Glutamatergic neuron (in vitro differentiated cells): ENCODE measurements around the gene ZNF839. TPM values are rescaled to one million over a fixed set of nuclear protein-coding genes. Genes with fewer than 3 reads are reported as not detected.

Experiments used
- DNase-seq: peaks from one replicate; pipeline ENCODE4 v3.0.0; 2022
- H3K27ac Mint-ChIP-seq: one replicate; pipeline ENCODE4 v1.8.0; 2020; ENCODE audit warnings: mild to moderate bottlenecking, mixed read lengths, inconsistent platforms; ENCODE audit not compliant: unreplicated experiment
- H3K27me3 Mint-ChIP-seq: one replicate; pipeline ENCODE4 v1.8.0; 2020; ENCODE audit warnings: mild to moderate bottlenecking, moderate library complexity, mixed read lengths, inconsistent platforms; ENCODE audit not compliant: unreplicated experiment
- H3K36me3 Mint-ChIP-seq: one replicate; pipeline ENCODE4 v1.8.0; 2020; ENCODE audit warnings: mild to moderate bottlenecking, mixed read lengths, inconsistent platforms; ENCODE audit not compliant: unreplicated experiment
- H3K4me1 Mint-ChIP-seq: one replicate; pipeline ENCODE4 v1.8.0; 2020; ENCODE audit warnings: mild to moderate bottlenecking, low read depth, mixed read lengths, inconsistent platforms; ENCODE audit not compliant: unreplicated experiment
- H3K4me3 Mint-ChIP-seq: one replicate; pipeline ENCODE4 v1.8.0; 2020; ENCODE audit warnings: mild to moderate bottlenecking, mixed read lengths, inconsistent platforms; ENCODE audit not compliant: unreplicated experiment
- H3K9me3 Mint-ChIP-seq: one replicate; pipeline ENCODE4 v1.8.0; 2020; ENCODE audit warnings: mild to moderate bottlenecking, moderate library complexity, mixed read lengths, inconsistent platforms; ENCODE audit not compliant: unreplicated experiment
- total RNA-seq: library from RNA; stranded (reverse); fragmentation: NEBNext Ultra II Directional; extraction: Animal tissue kit (Norgen Biotek cat#: 25700); gene quantifications from one replicate; pipeline ENCODE4 v1.2.1, GENCODE V29; 2021; ENCODE audit not compliant: unreplicated experiment
- TF ChIP-seq, protein P1 (sequence below): fragments of 200-600 bp; sonication (generic); IDR thresholded peaks from one replicate; pipeline ENCODE4 v1.5.0; 2021; ENCODE audit not compliant: partially characterized antibody, unreplicated experiment

The ZNF839 gene
- total RNA-seq, 1 donor from 2014 or later, result 13.6 TPM

DNA sequence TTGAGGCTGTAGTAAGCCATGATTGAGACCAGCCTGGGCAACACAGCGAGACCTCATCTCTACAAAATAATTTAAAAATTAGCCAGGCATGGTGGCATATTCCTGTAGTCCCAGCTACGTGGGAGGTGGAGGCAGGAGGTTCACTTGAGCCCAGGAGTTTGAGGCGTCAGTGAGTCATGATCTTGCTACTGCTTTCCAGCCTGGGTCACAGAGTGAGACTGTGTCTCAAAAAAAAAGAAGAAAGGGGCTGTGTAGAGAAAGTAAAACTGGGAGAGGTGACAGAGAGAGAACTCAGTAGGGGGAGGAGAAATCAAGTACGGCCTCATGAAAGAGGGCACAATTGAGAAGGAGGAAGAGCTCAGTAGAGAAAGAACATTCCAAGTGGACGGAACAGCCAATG, 55.6 kb downstream of the ZNF839 start:
- Mint-ChIP-seq H3K27me3 (no peaks in the 10 kb centered on the region), H3K27ac (no peak overlapping the region), H3K4me3 (no peak overlapping the region), H3K4me1 (no peaks in the 10 kb centered on the region), H3K9me3 (peaks cover 2% of the 10 kb centered on the region), H3K36me3 (no peaks in the 10 kb centered on the region)
- TF ChIP-seq, protein P1, sequence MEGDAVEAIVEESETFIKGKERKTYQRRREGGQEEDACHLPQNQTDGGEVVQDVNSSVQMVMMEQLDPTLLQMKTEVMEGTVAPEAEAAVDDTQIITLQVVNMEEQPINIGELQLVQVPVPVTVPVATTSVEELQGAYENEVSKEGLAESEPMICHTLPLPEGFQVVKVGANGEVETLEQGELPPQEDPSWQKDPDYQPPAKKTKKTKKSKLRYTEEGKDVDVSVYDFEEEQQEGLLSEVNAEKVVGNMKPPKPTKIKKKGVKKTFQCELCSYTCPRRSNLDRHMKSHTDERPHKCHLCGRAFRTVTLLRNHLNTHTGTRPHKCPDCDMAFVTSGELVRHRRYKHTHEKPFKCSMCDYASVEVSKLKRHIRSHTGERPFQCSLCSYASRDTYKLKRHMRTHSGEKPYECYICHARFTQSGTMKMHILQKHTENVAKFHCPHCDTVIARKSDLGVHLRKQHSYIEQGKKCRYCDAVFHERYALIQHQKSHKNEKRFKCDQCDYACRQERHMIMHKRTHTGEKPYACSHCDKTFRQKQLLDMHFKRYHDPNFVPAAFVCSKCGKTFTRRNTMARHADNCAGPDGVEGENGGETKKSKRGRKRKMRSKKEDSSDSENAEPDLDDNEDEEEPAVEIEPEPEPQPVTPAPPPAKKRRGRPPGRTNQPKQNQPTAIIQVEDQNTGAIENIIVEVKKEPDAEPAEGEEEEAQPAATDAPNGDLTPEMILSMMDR, result no peak
- no peak for DNase-seq

DNA sequence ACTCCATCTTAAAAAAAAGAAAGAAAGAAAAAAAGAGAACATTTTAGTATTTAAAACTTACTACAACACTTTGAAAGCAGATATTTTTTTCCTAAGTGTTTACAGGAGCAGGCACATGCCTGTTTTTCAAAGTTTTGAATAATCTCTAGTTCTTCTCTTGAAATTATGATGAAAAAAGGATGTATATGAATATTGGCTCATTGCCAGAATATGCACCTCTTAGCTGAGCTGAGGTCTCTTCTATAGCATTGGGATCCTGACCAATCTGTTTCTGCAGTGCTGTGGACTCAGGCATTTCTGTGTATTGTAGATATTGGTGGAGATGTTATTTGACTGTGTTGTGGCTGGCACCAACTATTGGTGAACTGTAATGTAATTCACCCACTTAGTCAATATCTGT, 58.1 kb downstream of the ZNF839 start:
- TF ChIP-seq, protein P1, result no peak
- Mint-ChIP-seq H3K27me3 (peaks cover 2% of the 10 kb centered on the region), H3K27ac (no peak overlapping the region), H3K4me1 (no peaks in the 10 kb centered on the region), H3K36me3 (no peaks in the 10 kb centered on the region), H3K9me3 (peaks cover 2% of the 10 kb centered on the region), H3K4me3 (no peak overlapping the region)
- DNase-seq, result no peak

DNA sequence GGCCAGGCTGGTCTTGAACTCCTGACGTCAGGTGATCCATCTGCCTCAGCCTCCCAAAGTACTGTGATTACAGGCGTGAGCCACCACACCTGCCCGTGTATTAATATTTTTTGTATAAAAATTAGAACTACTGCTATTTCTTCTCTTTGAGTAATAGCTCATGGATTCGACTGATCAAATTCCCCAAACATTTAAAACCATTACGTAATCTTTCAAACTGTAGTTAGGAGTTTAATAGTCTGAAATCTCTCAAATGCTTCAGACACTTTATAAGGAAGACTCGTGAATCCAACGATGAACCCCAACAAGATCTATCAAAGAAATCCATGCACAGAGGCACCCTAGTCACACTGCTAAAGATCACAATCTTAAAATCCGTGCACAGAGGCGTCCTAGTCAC, 59.3 kb downstream of the ZNF839 start:
- Mint-ChIP-seq H3K9me3 (peaks cover 2% of the 10 kb centered on the region), H3K4me3 (no peak overlapping the region), H3K36me3 (no peaks in the 10 kb centered on the region), H3K27me3 (peaks cover 2% of the 10 kb centered on the region), H3K27ac (no peak overlapping the region), H3K4me1 (no peaks in the 10 kb centered on the region)
- TF ChIP-seq, protein P1, result no peak
- DNase-seq, result no peak

DNA sequence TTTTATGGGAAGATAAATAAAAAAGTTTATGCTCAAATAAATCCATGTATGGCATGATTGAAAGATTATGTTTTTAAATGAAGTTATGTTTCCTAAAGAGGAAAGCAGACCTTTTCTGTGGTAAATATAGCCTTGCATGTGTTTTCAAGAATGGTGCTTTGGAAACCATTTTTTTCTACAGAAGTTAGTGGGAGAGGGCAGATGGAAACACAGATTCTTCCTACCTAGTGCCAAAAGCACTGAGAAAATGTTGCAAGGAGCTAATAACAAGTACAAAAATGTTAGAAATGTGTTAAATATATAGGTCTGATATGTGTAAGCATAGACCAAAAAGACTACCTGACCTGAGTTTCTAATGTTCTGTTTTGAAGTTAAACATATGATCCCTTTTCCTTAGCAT, 67.5 kb downstream of the ZNF839 start:
- Mint-ChIP-seq H3K36me3 (peaks cover under 1% of the 10 kb centered on the region), H3K27me3 (peaks cover 5% of the 10 kb centered on the region), H3K27ac (no peak overlapping the region), H3K4me3 (no peak overlapping the region), H3K9me3 (no peaks in the 10 kb centered on the region), H3K4me1 (no peaks in the 10 kb centered on the region)
- TF ChIP-seq, protein P1, result no peak
- DNase-seq, result no peak

DNA sequence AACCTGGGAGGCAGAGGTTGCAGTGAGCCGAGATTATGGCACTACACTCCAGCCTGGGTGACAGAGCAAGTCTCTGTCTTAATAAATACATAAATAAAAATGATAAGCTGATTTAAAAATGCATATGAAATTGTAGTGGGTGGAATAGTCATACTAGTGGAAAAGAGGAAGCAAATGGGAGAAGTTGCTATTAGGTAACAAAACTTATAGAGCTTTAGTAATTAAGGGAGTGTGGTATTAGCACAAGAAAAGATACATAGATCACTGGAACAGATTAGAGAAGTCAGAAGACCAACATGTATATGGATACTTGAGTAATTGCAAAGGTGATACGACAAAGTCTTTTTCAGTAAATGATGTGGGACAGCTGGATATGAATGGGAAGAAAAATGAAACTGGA, 69.7 kb downstream of the ZNF839 start:
- no peaks in the 10 kb centered on the region for H3K9me3 Mint-ChIP-seq
- no peaks in the 10 kb centered on the region for H3K4me1 Mint-ChIP-seq
- H3K27ac Mint-ChIP-seq, result no peak overlapping the region
- peaks cover under 1% of the 10 kb centered on the region for H3K27me3 Mint-ChIP-seq
- no peak for DNase-seq
- H3K4me3 Mint-ChIP-seq, result no peak overlapping the region
- TF ChIP-seq, protein P1, result no peak
- H3K36me3 Mint-ChIP-seq, result peaks cover 5% of the 10 kb centered on the region
